Measurements from ENCODE around the gene SLC38A9.
"Not testable (repeated sequence)": the region's sequence is repeated elsewhere in the genome, so short reads cannot be mapped to it uniquely, and the experiment has no call there.

The SLC38A9 gene, protein sequence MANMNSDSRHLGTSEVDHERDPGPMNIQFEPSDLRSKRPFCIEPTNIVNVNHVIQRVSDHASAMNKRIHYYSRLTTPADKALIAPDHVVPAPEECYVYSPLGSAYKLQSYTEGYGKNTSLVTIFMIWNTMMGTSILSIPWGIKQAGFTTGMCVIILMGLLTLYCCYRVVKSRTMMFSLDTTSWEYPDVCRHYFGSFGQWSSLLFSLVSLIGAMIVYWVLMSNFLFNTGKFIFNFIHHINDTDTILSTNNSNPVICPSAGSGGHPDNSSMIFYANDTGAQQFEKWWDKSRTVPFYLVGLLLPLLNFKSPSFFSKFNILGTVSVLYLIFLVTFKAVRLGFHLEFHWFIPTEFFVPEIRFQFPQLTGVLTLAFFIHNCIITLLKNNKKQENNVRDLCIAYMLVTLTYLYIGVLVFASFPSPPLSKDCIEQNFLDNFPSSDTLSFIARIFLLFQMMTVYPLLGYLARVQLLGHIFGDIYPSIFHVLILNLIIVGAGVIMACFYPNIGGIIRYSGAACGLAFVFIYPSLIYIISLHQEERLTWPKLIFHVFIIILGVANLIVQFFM

GRCh38 chr5:55712023-55712859, at the start of gene SLC38A9:
TSS of gene SLC38A9 (minus strand) at chr5:55712324. CDS start at chr5:55697958, 14,366 bp downstream.
- peak; percentile 78 for DNase-seq (ENCODE audit: low read depth)

- DNase-seq (ENCODE audit: low read depth), result not testable (repeated sequence)
Measured at GRCh38 chr5:55761721-55762120, 49.6 kb upstream of the SLC38A9 start.

GRCh38 chr5:55758714-55759113, 46.6 kb upstream of the SLC38A9 start:
- DNase-seq (ENCODE audit: low read depth), result no peak

DNA sequence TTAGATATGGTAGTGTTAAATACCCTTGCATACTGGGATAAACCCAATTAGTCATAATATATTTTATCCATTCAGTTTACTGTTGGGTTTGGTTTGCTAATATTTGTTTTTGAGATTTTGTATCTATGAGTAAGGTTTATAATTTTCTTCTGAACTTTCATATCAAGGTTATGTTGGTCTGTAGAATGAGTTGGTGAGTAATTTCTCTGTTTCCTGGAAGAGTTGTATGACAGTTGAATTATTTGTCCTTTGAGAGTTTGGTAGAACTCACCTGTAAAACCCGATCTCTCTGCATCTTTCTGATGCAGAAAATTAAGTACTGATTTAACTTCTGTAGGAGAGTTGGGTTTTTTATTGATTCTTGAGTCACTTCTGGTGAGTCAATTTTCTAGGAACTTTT, 46.1 kb upstream of the SLC38A9 start:
- no peak for DNase-seq (ENCODE audit: low read depth)

GRCh38 chr5:55750499-55750898, 38.4 kb upstream of the SLC38A9 start:
- DNase-seq (ENCODE audit: low read depth), result no peak

DNA sequence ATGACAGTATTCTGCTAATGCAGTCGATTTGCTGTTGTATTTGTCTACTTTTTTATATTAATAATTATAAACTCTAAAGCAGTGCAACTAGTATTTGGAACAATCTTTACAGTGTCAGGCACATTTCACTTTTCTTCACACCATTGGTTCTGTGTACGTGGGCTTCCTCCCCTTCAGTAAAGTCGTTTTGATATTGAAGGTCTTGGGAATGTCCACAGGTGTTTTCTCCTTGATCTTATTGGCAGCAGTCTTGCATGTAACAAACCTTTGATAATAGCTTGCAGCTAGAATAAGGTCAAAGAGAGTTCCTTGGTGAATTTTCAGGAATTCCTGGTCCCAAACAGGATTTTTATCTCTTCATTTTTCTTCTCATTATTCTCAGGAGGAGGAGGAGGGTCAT, 37.9 kb upstream of the SLC38A9 start:
- DNase-seq (ENCODE audit: low read depth), result no peak

- no peak for DNase-seq (ENCODE audit: low read depth)
Measured at GRCh38 chr5:55749387-55749786, 37.3 kb upstream of the SLC38A9 start.

GRCh38 chr5:55747778-55748318, 35.7 kb upstream of the SLC38A9 start:
- no peak for DNase-seq (ENCODE audit: low read depth)

DNA sequence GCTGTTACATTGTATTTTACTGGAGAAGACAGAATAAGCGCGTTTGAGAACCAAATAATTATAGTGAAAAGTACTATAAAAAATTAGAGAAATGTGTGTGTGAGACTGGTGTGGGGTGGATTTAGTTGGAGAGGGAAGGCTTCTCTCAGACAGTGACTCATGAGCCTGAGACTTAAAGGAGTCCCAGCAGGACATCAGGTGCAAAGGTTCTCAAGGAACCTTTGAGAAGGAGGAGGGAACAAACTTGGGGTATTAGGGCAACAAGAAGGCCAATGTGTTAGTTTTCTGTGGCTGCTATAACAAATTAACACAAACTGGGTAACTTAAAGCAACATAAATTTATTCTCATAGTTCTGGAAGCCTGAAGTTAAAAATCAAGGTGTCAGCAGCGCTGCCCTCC, 30.7 kb upstream of the SLC38A9 start:
- DNase-seq (ENCODE audit: low read depth), result no peak

DNA sequence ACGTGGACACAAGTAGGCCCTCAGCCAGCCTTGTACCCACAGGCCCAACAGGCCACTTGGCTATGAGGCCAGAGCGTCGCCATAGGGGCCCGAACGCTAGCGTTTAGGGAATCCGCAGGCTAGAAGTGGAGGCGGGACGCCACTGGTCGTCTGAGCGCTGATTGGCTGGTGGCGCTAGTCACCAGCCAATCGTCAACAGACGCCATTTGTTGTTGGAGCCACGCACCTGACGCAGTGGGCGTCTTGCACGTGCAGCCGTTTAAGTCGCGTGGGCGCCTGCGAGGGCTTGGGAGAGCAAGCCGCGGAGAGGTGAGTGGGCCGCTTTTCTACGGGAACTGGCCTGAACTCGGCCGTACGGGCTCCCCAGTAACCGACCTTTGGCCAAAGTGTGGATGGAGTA, 25.7 kb upstream of the SLC38A9 start, which contains the start of gene DDX4:
Gene DDX4 (plus strand): TSS at position 269 of the 400 bp plus-strand sequence. CDS start 903 bp downstream, outside the sequence.
- no peak for DNase-seq (ENCODE audit: low read depth)

DNA sequence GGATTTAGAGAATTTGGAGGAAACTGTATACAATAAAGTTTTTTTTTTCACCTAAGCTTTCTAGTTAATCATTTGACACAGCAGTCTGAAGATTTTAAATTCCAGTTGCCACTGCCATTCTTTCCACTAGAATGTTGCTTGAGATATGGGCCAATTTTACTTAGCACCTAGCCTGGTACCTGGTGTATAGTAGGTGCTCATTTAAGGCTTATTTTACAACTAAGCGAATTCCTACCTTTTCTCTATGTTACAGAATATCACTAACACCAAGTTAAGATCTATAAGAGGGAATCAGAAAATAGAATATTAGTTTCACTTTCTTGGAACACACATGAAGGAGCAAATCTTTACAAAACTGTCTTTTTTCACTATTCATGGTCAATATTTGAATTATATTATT, 22.5 kb upstream of the SLC38A9 start:
- no peak for DNase-seq (ENCODE audit: low read depth)

GRCh38 chr5:55732585-55732984, 20.5 kb upstream of the SLC38A9 start:
- DNase-seq (ENCODE audit: low read depth), result no peak

DNA sequence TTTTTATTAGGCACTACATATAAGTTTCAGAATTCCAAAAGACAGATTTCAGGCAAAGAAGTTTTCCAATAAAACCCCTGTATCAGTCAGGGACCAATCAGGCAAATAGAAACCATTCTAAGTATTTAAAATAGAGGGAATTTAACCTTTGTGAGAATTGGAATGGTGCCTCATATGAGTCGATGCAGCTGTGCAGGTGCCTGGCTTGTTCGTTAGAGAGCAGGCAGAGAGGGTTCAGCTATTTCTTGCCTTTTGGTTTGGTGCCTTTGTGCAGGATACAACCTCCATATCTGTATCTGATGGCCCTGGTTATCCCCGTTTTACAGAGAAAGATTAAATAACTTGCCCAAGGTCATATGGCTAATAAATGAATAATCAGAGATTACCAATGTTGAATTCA, 19.7 kb upstream of the SLC38A9 start:
- DNase-seq (ENCODE audit: low read depth), result no peak

DNA sequence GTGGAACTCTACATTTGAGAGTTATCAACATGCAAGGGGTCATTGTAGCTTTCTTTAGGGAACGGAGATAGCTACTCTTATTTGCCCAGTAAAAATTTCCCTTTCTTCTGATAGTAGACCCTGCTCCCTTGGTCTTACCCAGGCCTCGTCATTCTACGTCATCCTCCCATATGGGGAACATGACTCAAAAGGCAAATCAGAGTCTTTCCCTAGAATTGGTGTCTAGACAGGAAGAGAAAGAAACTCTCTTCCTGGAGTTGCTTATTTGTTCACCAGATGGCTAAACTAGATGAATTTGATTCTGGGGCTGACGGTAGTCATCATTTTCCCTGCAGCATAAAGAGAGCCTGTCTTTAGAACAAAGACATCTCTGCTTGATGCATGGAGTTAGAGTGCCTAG, 12.2 kb upstream of the SLC38A9 start:
- no peak for DNase-seq (ENCODE audit: low read depth)

GRCh38 chr5:55720188-55720703, 8.1 kb upstream of the SLC38A9 start:
- no peak for DNase-seq (ENCODE audit: low read depth)

DNA sequence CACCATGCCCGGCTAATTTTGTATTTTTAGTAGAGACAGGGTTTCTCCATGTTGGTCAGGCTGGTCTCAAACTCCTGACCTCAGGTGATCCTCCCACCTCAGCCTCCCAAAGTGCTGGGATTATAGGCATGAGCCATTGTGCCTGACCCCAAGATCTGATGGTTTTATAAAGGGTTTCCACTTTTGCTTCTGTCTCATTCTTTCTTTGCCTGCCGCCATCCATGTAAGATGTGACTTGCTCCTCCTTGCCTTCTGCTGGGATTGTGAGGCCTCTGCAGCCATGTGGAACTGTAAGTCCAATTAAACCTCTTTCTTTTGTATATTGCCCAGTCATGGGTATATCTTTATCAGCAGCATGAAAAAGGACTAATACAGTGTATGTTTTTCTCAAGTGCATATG, 6.9 kb upstream of the SLC38A9 start:
- not testable (repeated sequence) for DNase-seq (ENCODE audit: low read depth)

DNA sequence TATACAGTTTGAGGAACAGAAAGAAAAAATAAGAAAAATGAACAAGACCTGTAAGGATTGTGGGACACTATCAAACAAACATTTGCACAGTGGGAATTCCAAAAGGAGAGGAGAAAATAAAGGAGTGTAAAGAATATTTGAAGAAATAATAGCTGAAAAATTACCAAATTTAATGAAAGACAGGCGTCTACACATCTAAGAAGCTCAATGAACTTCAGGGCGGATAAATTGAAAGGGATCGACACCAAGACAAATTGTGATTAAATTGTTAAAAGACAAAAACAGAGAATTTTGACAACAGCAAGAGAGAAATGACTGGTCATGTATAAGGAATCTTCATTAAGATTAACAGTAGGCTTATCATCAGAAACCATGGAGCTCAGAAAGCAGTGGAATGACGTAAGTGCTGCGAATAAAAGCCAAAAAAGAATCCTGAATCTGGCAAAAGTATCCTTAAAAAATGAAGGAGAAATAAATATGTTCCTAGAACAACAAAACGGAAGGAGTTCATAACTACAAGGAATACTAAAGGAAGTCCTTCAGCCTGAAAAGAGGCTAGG, 3.5 kb upstream of the SLC38A9 start:
- DNase-seq (ENCODE audit: low read depth), result no peak

DNA sequence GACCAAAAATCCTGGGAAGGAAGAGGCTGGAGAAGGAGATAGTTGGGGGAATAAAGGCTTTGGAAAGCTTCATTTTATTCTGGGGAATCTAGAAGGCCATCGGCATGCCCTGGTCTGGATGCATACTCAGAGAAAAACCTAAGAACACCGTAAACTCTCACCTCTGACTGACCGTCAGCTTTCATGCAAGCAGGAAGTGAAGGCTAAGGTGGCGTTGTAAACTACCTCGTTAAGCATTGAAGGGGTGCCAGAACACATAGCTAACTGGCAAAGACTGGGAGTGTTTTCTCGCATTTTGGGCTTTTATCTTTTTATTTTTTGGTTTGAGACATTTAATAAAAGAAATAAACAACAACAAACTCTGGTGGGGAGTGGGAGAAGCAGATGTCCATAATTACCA, 2.6 kb upstream of the SLC38A9 start:
- DNase-seq (ENCODE audit: low read depth), result no peak

GRCh38 chr5:55714339-55714738, 2.2 kb upstream of the SLC38A9 start:
- no peak for DNase-seq (ENCODE audit: low read depth)

DNA sequence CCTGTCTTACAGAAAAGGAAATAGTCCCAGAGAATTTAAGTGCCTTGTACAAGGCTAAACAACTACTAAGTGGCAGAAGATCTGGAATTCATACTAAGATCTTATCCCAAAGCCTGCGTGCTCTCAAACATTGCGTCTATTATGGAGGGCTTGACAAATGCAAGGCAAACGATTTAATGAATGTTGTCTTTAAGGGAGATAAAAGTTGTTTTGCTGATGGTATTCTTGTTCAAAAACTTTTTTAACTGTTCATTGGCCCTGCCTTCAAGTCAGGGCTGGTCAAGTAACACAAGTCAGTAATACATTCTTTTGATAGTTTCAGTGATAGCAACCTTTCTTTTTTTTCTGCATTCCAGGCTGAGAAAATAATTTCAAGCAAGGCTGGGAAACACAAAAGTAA, 1.7 kb upstream of the SLC38A9 start:
- DNase-seq (ENCODE audit: low read depth), result no peak

GRCh38 chr5:55711507-55712022, 559 bp downstream of the SLC38A9 start:
- DNase-seq (ENCODE audit: low read depth), result no peak

- DNase-seq (ENCODE audit: low read depth), result no peak
Measured at GRCh38 chr5:55708732-55709131, 3.4 kb downstream of the SLC38A9 start.

All from stimulated activated CD8-positive, alpha-beta memory T cell treated with anti-CD3 and anti-CD28 coated beads, Interleukin-15, amount 100 ng/mL, for 24 hours (primary cell).